ENCODE data around the gene ROBO1. TPM values are rescaled to one million over a fixed set of nuclear protein-coding genes. Genes with fewer than 3 reads are reported as not detected.

The ROBO1 gene
- total and polyA plus RNA-seq, 4 donors, result 1.0 to 30.3 (median 3.9) TPM

DNA sequence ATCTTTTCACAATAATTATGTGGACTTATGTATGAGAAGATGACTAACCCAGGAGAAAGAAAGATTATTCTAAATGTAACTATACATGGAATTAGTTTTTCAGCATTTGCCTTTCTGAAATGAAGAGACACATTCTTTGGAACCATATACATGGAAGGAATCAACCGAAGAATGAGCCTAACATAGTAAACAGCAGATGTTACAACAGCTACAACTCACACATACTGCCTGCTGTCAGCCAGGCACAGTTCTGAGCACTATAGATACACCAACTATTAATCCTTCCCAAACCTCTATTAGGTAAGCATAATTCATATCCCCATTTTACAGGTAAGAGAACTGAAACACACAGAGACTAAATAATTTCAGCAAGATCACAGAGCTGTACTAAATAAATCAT, 840.0 kb downstream of the ROBO1 start:
- Histone ChIP-seq H3K27ac (ENCODE audit: low read depth in 1 of 2, low read length in 2 of 2) (no peak overlapping the region), H3K4me1 (ENCODE audit: control insufficient read depth in 4 of 4, insufficient read depth in 4 of 4, low read length in 3 of 4) (no peaks in the 10 kb centered on the region), H3K4me3 (ENCODE audit: low read depth in 1 of 3, low read length in 3 of 3) (no peak overlapping the region), H3K9me3 (ENCODE audit: control insufficient read depth in 4 of 4, low read length in 3 of 4) (no peaks in the 10 kb centered on the region), H3K36me3 (ENCODE audit: control insufficient read depth in 4 of 4, insufficient read depth in 3 of 4, low read depth in 1 of 4, low read length in 3 of 4) (no peaks in the 10 kb centered on the region), H3K27me3 (ENCODE audit: control insufficient read depth in 4 of 4, insufficient read depth in 4 of 4, low read length in 3 of 4) (no peaks in the 10 kb centered on the region), H3K9ac (ENCODE audit: low read depth in 1 of 2, low read length in 2 of 2) (no peak overlapping the region)
- no peak for DNase-seq (ENCODE audit: low spot score)
- 91% methylated on average over 1 of the region's 1 CpG for WGBS
- TF ChIP-seq RXRA (IDR thresholded peaks at IDR 0.05) (no peak), NR2F2 (IDR thresholded peaks at IDR 0.05) (no peak), SP1 (IDR thresholded peaks at IDR 0.05) (no peak), GABPA (IDR thresholded peaks at IDR 0.05 in 1 of 2, conservative IDR thresholded peaks at IDR 0.05 in 1 of 2) (no peak), HNF4A (conservative IDR thresholded peaks at IDR 0.05) (no peak), JUND (IDR thresholded peaks at IDR 0.05) (no peak), ATF3 (IDR thresholded peaks at IDR 0.05) (no peak), ZBTB33 (IDR thresholded peaks at IDR 0.05) (no peak), HNF4G (IDR thresholded peaks at IDR 0.05) (no peak), YY1 (IDR thresholded peaks at IDR 0.05) (no peak)
- TF ChIP-seq, protein P1, sequence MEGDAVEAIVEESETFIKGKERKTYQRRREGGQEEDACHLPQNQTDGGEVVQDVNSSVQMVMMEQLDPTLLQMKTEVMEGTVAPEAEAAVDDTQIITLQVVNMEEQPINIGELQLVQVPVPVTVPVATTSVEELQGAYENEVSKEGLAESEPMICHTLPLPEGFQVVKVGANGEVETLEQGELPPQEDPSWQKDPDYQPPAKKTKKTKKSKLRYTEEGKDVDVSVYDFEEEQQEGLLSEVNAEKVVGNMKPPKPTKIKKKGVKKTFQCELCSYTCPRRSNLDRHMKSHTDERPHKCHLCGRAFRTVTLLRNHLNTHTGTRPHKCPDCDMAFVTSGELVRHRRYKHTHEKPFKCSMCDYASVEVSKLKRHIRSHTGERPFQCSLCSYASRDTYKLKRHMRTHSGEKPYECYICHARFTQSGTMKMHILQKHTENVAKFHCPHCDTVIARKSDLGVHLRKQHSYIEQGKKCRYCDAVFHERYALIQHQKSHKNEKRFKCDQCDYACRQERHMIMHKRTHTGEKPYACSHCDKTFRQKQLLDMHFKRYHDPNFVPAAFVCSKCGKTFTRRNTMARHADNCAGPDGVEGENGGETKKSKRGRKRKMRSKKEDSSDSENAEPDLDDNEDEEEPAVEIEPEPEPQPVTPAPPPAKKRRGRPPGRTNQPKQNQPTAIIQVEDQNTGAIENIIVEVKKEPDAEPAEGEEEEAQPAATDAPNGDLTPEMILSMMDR (IDR thresholded peaks at IDR 0.05; ENCODE audit: low read depth, low read length, missing input control), result no peak

- 92% methylated on average over 4 of the region's 4 CpGs for WGBS
- Histone ChIP-seq H3K4me3 (ENCODE audit: low read depth in 1 of 3, low read length in 3 of 3) (no peak overlapping the region), H3K36me3 (ENCODE audit: control insufficient read depth in 4 of 4, insufficient read depth in 3 of 4, low read depth in 1 of 4, low read length in 3 of 4) (no peaks in the 10 kb centered on the region), H3K27ac (ENCODE audit: low read depth in 1 of 2, low read length in 2 of 2) (no peak overlapping the region), H3K9ac (ENCODE audit: low read depth in 1 of 2, low read length in 2 of 2) (no peak overlapping the region), H3K9me3 (ENCODE audit: control insufficient read depth in 4 of 4, low read length in 3 of 4) (no peaks in the 10 kb centered on the region), H3K27me3 (ENCODE audit: control insufficient read depth in 4 of 4, insufficient read depth in 4 of 4, low read length in 3 of 4) (no peaks in the 10 kb centered on the region), H3K4me1 (ENCODE audit: control insufficient read depth in 4 of 4, insufficient read depth in 4 of 4, low read length in 3 of 4) (no peaks in the 10 kb centered on the region)
- DNase-seq (ENCODE audit: low spot score), result no peak
- TF ChIP-seq REST (IDR thresholded peaks at IDR 0.05), result no peak
- TF ChIP-seq TAF1 (conservative IDR thresholded peaks at IDR 0.05), result no peak
- no peak for TF ChIP-seq ATF3 (IDR thresholded peaks at IDR 0.05)
- TF ChIP-seq GABPA (IDR thresholded peaks at IDR 0.05 in 1 of 2, conservative IDR thresholded peaks at IDR 0.05 in 1 of 2), result no peak
- no peak for TF ChIP-seq RAD21 (IDR thresholded peaks at IDR 0.05)
- TF ChIP-seq HNF4A (conservative IDR thresholded peaks at IDR 0.05), result no peak
- no peak for TF ChIP-seq ZBTB33 (IDR thresholded peaks at IDR 0.05)
- TF ChIP-seq NR2F2 (IDR thresholded peaks at IDR 0.05), result no peak
- TF ChIP-seq HNF4G (IDR thresholded peaks at IDR 0.05), result no peak
- TF ChIP-seq MAX (IDR thresholded peaks at IDR 0.05), result no peak
- TF ChIP-seq JUND (IDR thresholded peaks at IDR 0.05), result no peak
- no peak for TF ChIP-seq YY1 (IDR thresholded peaks at IDR 0.05)
- TF ChIP-seq FOXA1 (IDR thresholded peaks at IDR 0.05), result no peak
- TF ChIP-seq FOXA2 (IDR thresholded peaks at IDR 0.05), result no peak
- TF ChIP-seq, protein P1 (IDR thresholded peaks at IDR 0.05; ENCODE audit: low read depth, low read length, missing input control), result no peak
- no peak for TF ChIP-seq RXRA (IDR thresholded peaks at IDR 0.05)
These were observed 841.3 kb downstream of the ROBO1 start for GRCh38 chr3:78926523-78926922.
